ENCODE results near the gene TCF7L2. TPM values are rescaled to one million over a fixed set of nuclear protein-coding genes. Genes with fewer than 3 reads are reported as not detected.
A peak's percentile ranks its signal among the peaks of the same experiment; 100 is the strongest.

The TCF7L2 gene
- total RNA-seq, 1 experiment from 2014 or later = 14.8 TPM

DNA sequence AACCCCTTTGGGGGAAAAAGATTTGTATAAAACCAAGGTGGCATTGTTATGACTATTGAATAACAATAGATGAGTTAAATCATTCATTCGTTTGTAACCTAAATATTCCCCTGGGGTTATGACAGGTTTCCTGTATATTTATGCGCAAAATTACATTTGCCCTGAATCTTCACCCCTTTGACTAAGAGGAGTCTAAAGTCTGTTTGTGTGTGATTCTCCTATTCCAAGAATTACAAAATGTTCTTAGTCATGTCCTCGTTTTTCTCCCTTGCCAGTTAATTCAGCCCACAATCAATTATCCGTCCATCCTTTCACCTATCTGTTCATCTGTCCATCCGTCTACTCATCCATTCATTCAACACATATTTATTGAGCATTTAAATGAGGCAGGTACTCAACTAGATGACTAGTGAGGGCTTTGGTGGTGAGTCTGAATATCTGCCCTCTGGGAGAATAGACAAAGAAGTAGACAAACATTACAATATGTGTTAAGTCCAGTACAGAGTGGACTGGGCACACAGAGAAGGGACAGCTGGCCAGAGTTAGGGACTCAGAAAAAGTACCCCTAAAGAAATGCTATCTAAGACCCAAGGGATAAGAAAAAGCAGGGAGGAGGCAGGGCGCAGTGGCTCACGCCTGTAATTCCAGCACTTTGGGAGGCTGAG, 35.6 kb upstream of the TCF7L2 start:
- H3K79me2 ChIP-seq (ENCODE audit: low read depth) = no peaks in the 10 kb centered on the region
- peaks cover 32% of the 10 kb centered on the region for H3K4me1 ChIP-seq (replicated peaks; ENCODE audit: insufficient read depth)
- H3K9me3 ChIP-seq (ENCODE audit: insufficient read depth, low read depth) = no peaks in the 10 kb centered on the region
- ChIA-PET CTCF (no interaction called here), POLR2A (ENCODE audit: unreplicated experiment) (no interaction called here)
- H3K27me3 ChIP-seq (ENCODE audit: insufficient read depth, low read depth) = no peaks in the 10 kb centered on the region
- no TSS peak for BruUV-seq (replicated peaks)
- H3K9me2 ChIP-seq (ENCODE audit: insufficient read depth) = no peaks in the 10 kb centered on the region
- no peaks in the 10 kb centered on the region for H3K36me3 ChIP-seq (ENCODE audit: low read depth)
- peaks cover 16% of the 10 kb centered on the region; the same call in 1 of the 2 replicates for H3F3A ChIP-seq (ENCODE audit: insufficient read depth, low read depth)
- H4K20me1 ChIP-seq (ENCODE audit: insufficient read depth) = no peaks in the 10 kb centered on the region
- H3K4me2 ChIP-seq = peak overlapping the region; percentile 78; the same call in 1 of the 2 replicates
- DNase-seq = no peak
- H3K27ac ChIP-seq = no peak overlapping the region
- no peak for TF ChIP-seq EZH2 (IDR thresholded peaks at IDR 0.05; ENCODE audit: low read depth)
- TF ChIP-seq, protein P1, sequence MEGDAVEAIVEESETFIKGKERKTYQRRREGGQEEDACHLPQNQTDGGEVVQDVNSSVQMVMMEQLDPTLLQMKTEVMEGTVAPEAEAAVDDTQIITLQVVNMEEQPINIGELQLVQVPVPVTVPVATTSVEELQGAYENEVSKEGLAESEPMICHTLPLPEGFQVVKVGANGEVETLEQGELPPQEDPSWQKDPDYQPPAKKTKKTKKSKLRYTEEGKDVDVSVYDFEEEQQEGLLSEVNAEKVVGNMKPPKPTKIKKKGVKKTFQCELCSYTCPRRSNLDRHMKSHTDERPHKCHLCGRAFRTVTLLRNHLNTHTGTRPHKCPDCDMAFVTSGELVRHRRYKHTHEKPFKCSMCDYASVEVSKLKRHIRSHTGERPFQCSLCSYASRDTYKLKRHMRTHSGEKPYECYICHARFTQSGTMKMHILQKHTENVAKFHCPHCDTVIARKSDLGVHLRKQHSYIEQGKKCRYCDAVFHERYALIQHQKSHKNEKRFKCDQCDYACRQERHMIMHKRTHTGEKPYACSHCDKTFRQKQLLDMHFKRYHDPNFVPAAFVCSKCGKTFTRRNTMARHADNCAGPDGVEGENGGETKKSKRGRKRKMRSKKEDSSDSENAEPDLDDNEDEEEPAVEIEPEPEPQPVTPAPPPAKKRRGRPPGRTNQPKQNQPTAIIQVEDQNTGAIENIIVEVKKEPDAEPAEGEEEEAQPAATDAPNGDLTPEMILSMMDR (conservative IDR thresholded peaks at IDR 0.05) = no peak
- intact Hi-C loops (cut with micrococcal nuclease; ENCODE audit: unreplicated experiment) = loop anchor here (10.0 kb wide), 1 partner anchor 100 kb away; no protein-coding TSS in a partner anchor
- no peak overlapping the region for H3K4me3 ChIP-seq
- no peak overlapping the region for H2AFZ ChIP-seq

DNA sequence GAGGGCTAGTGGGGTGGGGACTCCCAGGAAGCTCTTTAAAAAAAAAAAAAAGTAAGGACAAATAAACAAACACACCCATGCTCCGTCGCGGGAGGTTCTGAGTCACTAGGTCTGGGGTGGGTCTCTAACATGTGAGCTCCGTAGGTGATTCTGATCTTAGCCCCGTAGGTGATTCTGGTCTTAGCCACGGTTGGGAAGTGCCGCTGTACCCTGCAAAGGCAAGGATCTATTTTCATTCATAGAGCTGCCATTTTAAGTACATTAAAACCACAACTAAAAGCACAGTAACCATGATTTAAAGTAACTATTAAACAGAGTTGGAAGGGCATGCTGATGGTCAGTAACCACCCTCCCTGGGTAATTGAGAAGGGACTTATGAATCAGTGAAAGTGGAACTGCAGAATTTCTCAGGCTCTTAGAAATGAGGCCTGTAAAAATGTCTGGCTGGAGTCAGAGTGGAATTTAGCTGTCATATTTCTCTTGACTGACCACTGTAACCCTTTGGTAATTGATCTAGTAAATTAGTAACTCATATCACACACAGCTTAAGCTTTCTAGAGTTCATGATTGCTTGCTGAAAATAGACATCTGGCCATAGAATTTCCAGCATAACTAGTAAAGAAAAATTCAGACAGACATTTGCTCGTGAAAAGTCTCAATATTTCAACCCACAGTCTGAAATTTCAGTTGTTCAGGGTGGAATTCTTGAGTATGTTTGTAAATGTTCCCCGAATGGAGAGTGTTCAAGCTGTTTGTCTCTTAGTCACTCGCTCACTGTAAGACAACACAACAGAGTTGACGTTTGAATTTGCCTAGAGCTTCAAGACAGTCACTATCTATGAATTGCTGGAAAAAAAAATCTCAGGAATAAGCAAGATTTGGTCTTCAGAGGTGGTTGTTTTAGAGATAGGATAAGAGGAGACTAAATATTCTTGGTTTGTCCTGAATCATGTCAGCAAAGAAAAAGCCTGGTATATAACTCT, 34.2 kb upstream of the TCF7L2 start:
- peak overlapping the region; percentile 82 for H3K27ac ChIP-seq
- CTCF ChIA-PET = interaction anchor here (0.5 kb wide), 1 partner anchor 21 kb away, joined by 5 read pairs; no protein-coding TSS in a partner anchor

DNA sequence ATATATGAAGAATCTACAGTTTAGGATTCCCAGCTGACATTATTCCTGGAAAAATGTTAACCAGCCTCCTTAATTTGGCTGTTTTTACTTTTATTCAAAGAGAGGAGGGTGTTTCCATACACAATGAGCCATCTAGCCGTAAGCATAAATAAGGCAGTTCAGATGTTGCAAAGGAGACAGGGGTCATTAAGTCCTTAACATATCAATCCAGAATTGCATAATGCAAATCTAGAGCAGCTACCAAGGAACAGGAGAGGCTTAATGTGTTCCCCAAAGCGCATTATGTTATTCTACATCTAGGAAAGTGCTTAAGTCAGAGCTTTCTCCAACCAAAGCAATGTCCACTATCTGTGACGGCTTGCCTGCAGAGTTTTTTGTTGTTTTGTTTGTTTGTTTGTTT, 32.4 kb upstream of the TCF7L2 start:
- H3K27me3 ChIP-seq (ENCODE audit: insufficient read depth, low read depth) = no peaks in the 10 kb centered on the region
- H3F3A ChIP-seq (ENCODE audit: insufficient read depth, low read depth) = peaks cover 25% of the 10 kb centered on the region; the same call in 1 of the 2 replicates
- H2AFZ ChIP-seq = no peak overlapping the region
- H3K4me2 ChIP-seq = no peak overlapping the region
- no peaks in the 10 kb centered on the region for H3K9me2 ChIP-seq (ENCODE audit: insufficient read depth)
- H4K20me1 ChIP-seq (ENCODE audit: insufficient read depth) = no peaks in the 10 kb centered on the region
- intact Hi-C loops (cut with micrococcal nuclease; ENCODE audit: unreplicated experiment) = loop anchor here (10.0 kb wide), 1 partner anchor 103 kb away; no protein-coding TSS in a partner anchor
- H3K4me1 ChIP-seq (replicated peaks; ENCODE audit: insufficient read depth) = peaks cover 43% of the 10 kb centered on the region
- H3K4me3 ChIP-seq = no peak overlapping the region
- no peaks in the 10 kb centered on the region for H3K79me2 ChIP-seq (ENCODE audit: low read depth)
- no peaks in the 10 kb centered on the region for H3K36me3 ChIP-seq (ENCODE audit: low read depth)
- DNase-seq = no peak
- H3K9me3 ChIP-seq (ENCODE audit: insufficient read depth, low read depth) = no peaks in the 10 kb centered on the region
- BruUV-seq (replicated peaks) = no TSS peak
- no peak for TF ChIP-seq EZH2 (IDR thresholded peaks at IDR 0.05; ENCODE audit: low read depth)
- TF ChIP-seq, protein P1 (conservative IDR thresholded peaks at IDR 0.05) = no peak
- ChIA-PET POLR2A (ENCODE audit: unreplicated experiment) (no interaction called here), CTCF (no interaction called here)
- no peak overlapping the region for H3K27ac ChIP-seq

More for the DNA sequence above, 34.2 kb upstream of the TCF7L2 start:
- H3K4me3 ChIP-seq = peak overlapping the region; percentile 37; the same call in 1 of the 2 replicates
- H4K20me1 ChIP-seq (ENCODE audit: insufficient read depth) = no peaks in the 10 kb centered on the region
- intact Hi-C loops (cut with micrococcal nuclease; ENCODE audit: unreplicated experiment) = loop anchor here (10.0 kb wide), 1 partner anchor 101 kb away; no protein-coding TSS in a partner anchor
- TF ChIP-seq, protein P1 (conservative IDR thresholded peaks at IDR 0.05) = no peak
- TF ChIP-seq EZH2 (IDR thresholded peaks at IDR 0.05; ENCODE audit: low read depth) = no peak
- peaks cover 43% of the 10 kb centered on the region for H3K4me1 ChIP-seq (replicated peaks; ENCODE audit: insufficient read depth)
- no peaks in the 10 kb centered on the region for H3K79me2 ChIP-seq (ENCODE audit: low read depth)
- H3K4me2 ChIP-seq = peak overlapping the region; percentile 78
- no peaks in the 10 kb centered on the region for H3K27me3 ChIP-seq (ENCODE audit: insufficient read depth, low read depth)
- peaks cover 25% of the 10 kb centered on the region; the same call in 1 of the 2 replicates for H3F3A ChIP-seq (ENCODE audit: insufficient read depth, low read depth)
- POLR2A ChIA-PET (ENCODE audit: unreplicated experiment) = interaction anchor here (0.5 to 0.6 kb wide), 3 partner anchors 104 to 763 kb away, joined by 3 to 7 read pairs (median 5); no protein-coding TSS in a partner anchor
- no peaks in the 10 kb centered on the region for H3K36me3 ChIP-seq (ENCODE audit: low read depth)
- H3K9me2 ChIP-seq (ENCODE audit: insufficient read depth) = no peaks in the 10 kb centered on the region
- peak; percentile 62 to 82 for DNase-seq
- no peaks in the 10 kb centered on the region for H3K9me3 ChIP-seq (ENCODE audit: insufficient read depth, low read depth)
- H2AFZ ChIP-seq = peak overlapping the region; percentile 76
- BruUV-seq (replicated peaks) = no TSS peak
